Measurements from ENCODE around the gene ACER1. TPM values are rescaled to one million over a fixed set of nuclear protein-coding genes. Genes with fewer than 3 reads are reported as not detected.

Gene ACER1
- total RNA-seq, 1 donor from 2014 or later: not detected

DNA sequence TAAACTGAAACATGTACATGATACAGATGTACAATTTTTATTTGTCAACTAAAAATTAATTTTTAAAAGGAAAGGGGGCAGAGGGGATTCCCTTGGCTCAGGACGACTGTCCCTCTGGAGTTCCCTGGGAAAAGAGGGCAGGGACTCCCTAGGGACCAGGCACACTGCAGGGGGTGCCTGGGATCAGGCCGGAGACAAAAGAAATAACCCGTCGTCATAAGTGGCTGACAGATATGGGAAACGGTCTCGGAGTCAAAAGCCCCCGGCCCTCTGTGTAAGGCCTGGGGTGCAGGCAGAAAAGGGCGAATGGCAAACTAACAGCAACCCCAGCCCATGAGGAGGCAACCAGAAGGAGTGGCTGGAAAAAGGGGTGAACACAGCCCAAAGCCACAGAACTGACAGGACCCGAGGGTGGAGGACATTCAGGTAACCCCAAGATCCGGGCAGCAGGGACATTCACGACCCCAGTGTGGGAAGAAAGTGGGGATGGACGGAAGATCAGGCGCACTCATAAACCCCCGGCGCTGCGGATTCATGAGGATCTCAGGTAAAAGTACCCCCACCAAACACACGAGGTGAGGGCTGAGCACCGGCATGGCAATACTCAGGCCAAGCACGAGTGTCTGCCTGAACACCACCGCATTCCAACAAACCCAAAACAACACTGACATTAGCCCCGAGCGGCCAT is 60.4 kb downstream of the ACER1 start:
- peak; percentile 37 for DNase-seq

DNA sequence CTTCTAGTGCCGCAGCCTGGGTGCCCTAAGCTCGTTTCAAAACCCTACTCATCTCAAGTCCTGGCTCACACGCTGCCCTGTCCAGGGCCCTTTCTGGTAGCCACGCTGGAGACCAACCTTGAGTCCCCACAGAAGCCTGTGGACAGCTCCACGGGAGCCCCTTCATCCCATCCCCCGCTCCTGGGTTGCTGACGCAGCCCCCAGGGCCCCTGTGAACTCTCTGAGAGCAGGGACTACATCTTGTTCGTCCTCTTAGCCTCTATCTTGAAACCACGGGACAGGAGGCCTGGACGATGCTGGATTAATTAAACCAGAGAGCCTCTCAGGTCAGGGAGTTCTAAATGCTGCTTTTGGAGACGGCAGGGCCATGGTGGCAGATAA is 61.0 kb downstream of the ACER1 start:
- intact Hi-C loops (cut with DNase I): loop anchor here (5.0 kb wide), 1 partner anchor 40 kb away; no protein-coding TSS in a partner anchor
- DNase-seq: no peak
- ATAC-seq (ENCODE audit: poor library complexity): peak; percentile 13

More for the DNA sequence above, 60.4 kb downstream of the ACER1 start:
- ATAC-seq (ENCODE audit: poor library complexity): no peak
- intact Hi-C loops (cut with DNase I): loop anchor here (5.0 kb wide), 1 partner anchor 41 kb away; no protein-coding TSS in a partner anchor

DNA sequence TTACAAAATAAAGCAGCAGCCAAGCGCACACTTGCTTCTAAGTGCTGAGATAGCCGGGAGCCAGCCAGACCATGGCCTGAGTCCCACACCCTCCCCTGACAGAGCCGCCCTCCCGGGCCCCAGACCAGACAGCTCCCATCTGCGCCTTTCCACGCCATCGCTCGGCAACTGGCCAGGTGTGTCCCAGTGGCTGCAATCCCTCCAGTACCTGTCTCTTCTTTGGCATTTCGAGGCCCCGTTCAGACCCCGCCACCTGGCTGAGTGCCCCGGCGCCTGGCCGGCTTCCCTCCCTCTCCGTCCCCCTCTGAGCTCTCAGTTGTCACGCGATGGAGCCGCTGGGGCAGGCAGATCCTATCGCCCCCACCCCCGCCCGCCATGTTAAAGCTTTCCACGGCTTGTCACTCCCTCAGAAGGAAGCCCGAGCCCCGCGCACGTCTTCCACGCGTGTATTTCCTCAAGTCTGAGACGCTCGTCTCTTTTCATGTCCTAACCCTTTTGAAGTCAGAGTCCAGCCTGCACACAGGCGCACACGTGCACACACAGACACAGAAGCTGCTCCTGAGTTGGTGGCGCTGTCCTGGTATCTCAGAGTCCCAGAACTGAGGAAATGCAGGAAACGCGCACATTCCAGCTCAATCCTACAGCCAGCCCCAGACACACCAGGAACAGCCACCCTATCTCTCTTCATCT is 61.5 kb downstream of the ACER1 start:
- DNase-seq (peak; percentile 95), ATAC-seq (ENCODE audit: poor library complexity) (peak; percentile 85)
- intact Hi-C loops (cut with DNase I): loop anchor here (5.0 kb wide), 1 partner anchor 40 kb away; no protein-coding TSS in a partner anchor

DNA sequence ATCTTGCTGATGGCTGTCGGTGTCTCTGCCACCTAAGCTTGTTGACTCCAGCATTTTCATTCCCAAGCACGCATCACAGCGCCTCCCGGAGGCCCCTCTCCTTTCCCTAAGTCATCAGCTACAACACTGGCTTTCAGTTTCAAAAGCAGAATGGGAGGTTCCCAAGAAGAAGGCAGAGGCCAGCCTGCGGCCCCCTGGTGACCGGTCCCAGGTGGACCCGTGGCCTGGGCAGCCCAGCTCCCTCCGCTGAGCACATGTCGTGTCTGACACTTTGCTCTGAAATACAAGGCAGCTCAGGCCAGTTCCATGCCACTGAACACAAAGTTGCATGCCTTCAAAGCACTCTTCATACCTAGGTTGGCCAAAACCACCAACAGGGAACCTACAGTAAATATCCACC is 62.2 kb downstream of the ACER1 start:
- ATAC-seq (ENCODE audit: poor library complexity) (peak; percentile 7), DNase-seq (peak; percentile 46)
- intact Hi-C loops (cut with DNase I): loop anchor here (5.0 kb wide), 1 partner anchor 39 kb away; no protein-coding TSS in a partner anchor

DNA sequence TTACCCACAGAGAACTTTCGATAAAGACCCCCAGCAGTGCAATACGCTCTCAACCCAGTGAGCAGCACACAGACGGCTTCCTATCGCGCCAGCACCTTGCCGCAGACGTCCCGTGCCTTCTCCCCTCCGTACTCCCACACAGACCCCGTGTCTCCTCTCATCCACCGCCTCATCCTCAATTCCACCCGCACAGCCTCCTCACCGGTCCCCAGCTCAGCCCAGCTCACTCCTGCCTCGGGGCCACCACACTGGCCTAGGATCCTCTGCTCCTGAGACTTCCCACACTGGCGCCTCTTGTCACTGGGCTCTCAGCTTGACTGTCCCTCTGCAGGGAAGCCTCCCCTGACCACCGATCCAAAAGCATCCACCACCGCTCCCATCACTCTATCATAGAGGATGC is 62.6 kb downstream of the ACER1 start:
- DNase-seq: no peak
- no peak for ATAC-seq (ENCODE audit: poor library complexity)
- intact Hi-C loops (cut with DNase I): loop anchor here (5.0 kb wide), 1 partner anchor 39 kb away; no protein-coding TSS in a partner anchor

DNA sequence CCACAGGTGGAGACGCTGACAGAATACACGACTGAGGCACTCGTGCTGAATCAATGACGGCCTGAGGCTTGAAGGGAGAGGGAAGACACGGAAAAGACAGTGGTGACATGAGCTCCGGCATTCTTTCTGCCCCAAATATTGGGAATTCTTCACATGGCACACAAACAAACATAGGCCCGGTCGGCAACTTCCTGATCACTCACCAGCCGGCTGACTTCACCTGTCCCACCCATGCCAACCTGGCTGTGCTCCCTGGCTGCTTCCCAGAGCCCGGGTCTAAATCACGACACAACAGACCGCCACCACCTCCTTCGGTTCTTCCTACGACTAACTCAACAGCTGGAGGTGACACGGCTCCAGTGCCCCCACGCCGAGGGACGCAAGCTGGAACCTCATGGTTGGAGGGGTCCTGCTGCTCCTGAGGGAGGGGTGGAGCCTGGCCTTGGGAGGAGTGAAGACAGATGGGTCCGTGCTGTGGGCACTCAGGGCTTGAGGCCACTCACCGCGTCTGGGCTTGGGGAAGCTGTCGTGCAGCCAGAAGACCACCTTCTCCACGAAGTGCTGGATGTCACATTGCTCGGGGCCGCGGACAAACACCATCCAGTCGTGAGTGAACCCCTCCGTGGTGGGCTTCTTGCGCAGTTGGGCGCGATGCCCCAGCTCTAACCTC is 63.2 kb downstream of the ACER1 start:
- ATAC-seq (ENCODE audit: poor library complexity): no peak
- intact Hi-C loops (cut with DNase I): loop anchor here (5.0 kb wide), 1 partner anchor 38 kb away; no protein-coding TSS in a partner anchor
- no peak for DNase-seq

DNA sequence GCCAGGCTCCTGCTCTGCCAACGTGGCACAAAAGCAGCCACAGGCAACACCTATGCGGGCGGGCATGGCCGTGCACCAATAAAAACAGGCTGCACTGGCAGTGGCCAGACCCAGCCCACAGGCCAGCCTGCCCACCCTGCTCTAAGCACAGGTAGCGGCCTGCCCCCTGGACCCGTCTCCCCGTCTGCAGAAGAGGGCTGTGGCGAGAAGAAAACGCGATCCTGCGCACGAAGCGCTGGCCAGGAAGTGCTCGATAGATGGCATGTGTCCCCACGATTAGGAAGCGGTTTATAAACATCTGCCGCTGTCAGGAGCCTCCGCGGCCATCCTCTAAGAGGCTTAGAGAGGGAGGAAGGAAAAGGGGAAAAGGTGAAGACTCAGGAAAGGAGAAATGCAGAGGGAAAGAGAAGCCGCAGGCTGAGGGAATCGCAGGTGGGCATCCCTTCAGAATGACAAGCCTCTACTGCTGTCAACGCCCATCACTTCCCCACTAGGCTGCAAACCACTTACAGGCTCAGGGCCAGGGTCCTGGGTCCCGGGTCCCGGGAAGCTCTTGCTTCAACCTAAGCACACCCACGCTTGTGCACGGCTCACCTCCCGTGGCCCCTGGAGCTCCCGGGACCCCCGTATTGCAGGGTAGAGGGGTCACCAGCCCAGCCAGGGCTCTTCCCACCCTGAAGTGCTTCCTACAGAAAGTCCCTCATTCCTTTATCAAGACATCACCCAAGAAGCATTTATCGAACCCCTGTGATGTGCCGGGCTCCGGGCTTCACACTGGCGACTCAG is 64.1 kb downstream of the ACER1 start:
- ATAC-seq (ENCODE audit: poor library complexity) (no peak), DNase-seq (no peak)
- intact Hi-C loops (cut with DNase I): no loop called here

DNA sequence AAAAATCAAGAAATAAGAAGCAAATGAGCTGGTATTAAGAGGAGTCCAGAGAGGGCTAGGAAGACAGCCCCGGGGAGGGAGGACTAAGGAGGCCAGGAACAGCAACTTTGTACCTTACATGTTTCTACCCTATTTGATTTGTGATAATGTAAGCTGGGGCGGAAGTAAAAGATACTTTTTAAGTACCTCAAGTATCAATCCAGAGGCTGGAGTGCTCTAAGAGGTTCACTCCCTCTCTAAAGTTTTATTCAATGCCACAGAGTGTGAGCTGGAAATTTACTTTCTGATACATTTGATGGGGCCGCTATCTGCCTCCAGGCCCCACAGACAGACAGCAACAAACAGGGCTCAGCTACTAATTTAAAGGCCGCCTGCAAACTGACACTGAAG is 65.0 kb downstream of the ACER1 start:
- intact Hi-C loops (cut with DNase I): no loop called here
- ATAC-seq (ENCODE audit: poor library complexity) (no peak), DNase-seq (no peak)

DNA sequence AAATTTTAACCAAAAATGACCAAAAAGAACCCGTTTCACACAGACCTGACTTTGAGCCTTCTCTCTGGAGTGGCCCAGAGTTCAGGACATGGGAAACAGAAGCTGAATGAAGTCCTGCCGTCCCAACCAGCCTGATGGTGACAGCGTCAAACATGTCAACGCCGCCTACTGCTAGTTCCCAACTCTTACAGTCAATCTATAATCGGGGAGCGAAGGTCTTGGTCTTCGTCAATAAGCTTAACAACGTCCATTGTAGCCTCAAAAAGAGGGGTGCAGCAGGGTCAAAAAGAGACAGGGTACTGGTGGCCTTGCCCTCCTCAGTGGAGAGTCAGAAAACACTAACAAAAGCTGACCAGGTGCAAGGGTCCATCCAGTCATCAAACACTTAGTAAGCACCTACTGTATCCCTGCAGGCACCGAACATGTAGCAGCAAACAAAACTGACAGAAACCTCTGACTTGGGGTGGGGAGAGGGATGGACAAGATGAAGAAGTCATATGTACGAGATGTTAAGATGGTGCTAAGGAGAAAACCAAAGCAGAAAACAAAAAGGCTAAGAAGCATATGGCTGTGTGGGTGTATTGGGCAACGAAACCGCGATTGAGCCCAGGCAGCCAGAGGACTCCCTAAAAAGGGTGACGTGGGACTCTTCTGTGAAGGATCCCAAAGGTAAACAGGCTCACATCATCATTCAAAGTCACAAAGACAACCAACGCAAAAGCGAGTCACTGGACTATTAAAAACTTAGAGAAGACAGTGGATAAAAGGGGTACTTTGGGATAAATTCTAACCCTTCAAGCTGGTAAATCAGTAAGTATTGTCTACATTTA is 65.6 kb downstream of the ACER1 start:
- intact Hi-C loops (cut with DNase I): no loop called here
- no peak for DNase-seq
- no peak for ATAC-seq (ENCODE audit: poor library complexity)

DNA sequence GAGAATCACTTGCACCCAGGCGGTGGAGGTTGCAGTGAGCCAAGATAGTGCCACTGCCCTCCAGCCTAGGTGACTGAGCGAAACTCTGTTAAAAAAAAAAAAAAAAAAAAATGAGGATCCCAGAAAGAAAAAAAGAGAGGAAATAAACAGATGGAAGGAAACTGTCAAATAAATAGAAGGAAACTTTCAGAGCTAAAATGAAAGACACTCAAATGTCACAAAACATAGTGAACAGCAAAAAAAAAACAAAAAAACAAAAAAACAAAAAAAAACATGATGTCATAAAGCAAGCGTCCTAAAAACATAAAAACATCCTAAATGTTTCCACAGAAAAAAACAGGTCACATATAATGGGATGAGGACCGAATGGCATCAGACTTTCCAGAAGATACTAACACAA is 68.6 kb downstream of the ACER1 start:
- ATAC-seq (ENCODE audit: poor library complexity) (no peak), DNase-seq (no peak)
- intact Hi-C loops (cut with DNase I): no loop called here

DNA sequence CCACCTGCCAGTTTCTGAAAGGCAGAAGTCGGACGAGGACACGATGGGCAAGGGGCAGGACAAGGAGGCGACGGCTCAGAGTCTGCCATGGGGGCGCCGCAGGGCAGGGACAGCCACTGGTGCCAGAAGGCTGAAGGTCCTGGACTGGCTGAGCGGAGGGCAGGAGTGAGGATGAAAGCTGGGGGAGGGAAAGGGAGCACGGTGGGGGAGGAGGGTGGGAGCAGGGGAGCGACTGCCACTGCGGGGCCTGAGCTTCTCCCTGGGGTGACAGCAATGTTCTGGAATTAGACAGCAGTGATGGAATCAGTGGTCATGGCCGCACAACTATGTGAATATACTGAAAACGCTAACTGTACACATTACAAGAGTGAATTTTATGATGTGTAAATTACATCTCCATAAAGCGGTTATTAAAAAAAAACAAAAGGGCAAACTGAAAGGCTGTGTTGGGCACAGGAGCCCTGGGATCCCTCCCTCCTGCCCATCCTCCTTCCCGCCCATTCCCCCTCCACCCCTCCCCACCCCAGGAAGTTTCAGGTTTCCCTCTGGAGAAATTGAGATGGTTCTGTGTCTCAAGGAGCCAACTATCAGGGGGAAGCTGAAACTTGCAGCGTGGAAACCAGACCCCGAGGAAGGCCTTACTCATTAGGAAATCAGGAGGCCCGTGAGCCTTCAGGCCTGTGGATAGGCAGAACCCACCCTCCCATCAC is 69.5 kb downstream of the ACER1 start:
- intact Hi-C loops (cut with DNase I): no loop called here
- DNase-seq (no peak), ATAC-seq (ENCODE audit: poor library complexity) (no peak)

DNA sequence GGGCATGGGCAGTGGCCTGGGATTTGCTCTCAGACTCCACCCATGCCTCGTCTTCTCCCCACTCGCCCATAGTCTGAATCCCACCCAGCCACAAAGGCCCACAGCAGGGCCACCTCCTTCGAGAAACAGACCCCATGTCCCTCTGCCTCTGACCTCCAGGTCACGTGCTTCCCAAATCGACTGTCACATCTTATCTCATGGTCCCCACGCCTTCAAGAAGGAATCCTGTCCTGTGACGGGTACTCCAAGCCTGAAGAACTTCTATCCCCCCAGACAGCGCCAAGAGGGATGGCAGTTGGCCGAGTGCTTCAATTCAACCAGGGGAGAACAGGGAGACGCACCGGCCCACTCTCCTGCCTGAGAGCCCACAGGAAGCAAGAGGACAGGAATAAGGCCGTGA is 70.1 kb downstream of the ACER1 start:
- ATAC-seq (ENCODE audit: poor library complexity) (no peak), DNase-seq (no peak)
- intact Hi-C loops (cut with DNase I): no loop called here

DNA sequence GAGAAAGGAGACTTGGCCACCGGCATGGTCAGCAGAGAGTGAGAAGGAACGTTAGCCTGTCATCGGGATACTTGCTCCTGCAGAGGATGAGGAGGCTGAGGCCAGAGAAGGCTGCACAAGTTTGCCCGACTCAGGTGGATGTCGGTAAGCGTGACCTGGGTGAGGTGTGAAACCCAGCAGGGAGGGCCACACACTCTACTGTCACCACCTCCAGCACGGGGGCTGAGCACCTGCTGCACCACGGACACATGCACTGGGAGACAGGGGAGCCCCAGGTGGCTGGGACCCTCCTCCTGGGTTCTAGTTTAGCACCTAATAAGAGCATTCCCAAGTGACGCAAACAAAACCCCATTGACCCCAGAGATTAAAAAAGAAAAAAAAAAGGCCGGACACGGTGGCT is 70.9 kb downstream of the ACER1 start:
- DNase-seq (no peak), ATAC-seq (ENCODE audit: poor library complexity) (no peak)
- intact Hi-C loops (cut with DNase I): no loop called here

DNA sequence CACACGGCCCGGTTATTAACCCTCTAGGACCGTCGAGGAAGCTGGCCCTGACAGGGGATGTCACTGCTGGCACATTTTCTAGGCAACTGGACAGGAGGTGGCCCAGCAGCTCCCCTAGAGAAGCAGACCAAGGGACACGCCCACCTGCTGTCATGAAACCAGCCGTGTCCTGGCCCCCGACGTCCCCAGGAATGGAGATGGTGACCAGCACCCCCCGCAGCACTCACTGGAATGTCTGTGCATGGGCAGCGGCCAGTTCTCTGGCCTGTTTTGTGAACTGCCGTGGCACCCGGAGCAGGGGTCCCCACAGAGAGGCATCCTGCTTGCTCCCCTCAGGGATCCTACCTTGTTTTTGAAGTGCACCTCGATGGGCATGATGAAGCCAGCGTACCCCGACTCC is 71.5 kb downstream of the ACER1 start:
- intact Hi-C loops (cut with DNase I): no loop called here
- DNase-seq (no peak), ATAC-seq (ENCODE audit: poor library complexity) (no peak)

DNA sequence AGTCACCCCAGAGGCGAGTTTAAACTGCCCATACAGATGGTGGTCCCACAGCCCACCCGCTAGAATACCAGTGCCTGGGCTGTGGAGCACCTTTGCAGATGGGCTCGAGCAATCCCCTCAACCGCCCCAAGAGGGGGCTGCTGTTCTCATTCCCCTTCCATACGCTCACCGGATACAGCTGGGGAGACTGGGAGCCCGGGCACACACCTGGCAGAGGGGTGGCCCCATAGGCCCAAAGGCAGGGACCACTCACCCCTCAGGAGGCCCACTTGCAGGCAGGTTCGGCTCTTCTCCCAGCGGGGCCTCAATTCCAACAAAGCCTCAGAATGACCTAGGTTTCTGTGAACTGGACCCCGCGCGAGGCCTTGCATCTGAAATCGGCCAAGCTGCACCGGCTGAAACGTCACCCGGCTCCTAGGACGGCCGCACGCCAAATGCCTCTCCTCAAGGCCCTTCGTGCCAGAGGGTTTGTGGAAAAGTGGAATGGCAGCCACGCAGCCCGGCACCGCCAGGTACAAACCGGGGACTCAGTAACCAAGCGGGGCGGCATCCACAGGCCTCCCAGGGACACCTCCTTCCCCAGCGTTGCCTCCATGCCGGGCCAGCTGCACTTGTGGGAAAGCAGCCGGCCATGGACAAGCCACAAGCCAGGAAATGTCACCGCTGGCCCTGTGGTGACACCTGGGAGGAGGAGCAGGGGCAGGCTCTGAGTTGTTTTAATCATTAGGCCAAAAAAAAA is 72.3 kb downstream of the ACER1 start:
- peak; percentile 55 for ATAC-seq (ENCODE audit: poor library complexity)
- no peak for DNase-seq
- intact Hi-C loops (cut with DNase I): no loop called here

DNA sequence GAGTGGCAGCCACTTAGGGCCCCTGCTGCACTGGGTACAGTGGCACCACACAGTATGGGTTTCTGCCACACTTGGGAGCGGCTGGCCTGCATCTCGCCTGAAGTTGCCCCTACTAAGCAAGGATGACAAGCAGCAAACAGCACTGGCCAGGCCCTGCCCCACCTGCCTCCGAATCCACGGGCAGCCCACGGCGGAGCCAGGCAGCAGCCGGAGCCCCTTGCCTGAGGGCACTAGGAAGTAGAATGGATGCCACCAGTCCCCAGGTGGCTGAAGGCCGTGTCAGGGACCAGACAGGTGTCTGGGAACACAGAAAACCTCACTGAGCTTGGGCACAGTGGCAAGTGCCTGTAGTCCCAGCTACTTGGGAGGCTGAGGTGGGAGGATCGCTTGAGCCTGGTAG is 73.0 kb downstream of the ACER1 start:
- intact Hi-C loops (cut with DNase I): no loop called here
- DNase-seq: no peak
- ATAC-seq (ENCODE audit: poor library complexity): no peak

DNA sequence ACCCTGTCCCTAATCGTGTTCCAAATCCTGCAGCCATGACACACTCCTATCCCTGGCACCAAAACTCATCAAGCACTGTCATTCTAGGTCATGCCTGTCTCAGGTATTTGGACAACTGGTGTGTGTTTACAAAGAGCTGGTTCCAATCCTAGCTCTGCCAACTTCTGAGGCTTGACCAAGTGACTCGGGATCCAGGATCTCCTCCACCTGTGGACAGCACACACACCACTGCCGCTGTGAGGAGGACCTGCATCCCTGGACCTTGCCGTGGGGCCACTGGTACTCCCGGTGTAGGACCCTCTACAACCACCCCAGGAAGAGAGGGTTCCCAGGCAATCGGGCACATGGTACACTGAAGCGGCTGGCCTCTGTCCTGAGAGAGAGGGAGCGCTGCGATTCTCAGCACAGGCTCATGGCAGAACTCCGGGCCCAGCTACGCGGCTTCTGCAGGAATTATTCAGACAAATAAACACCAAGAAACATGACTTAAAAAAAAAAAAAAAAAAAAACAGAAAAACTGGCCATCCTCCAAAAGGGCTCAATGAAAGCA is 74.0 kb downstream of the ACER1 start:
- DNase-seq: no peak
- ATAC-seq (ENCODE audit: poor library complexity): peak; percentile 29
- intact Hi-C loops (cut with DNase I): no loop called here
